ENCODE results near the gene ANKRD50.

ANKRD50 gene

GRCh38 chr4:124633285-124633941 is 79.1 kb downstream of the ANKRD50 start:
- no peak for DNase-seq

GRCh38 chr4:124632439-124632838 is 80.1 kb downstream of the ANKRD50 start:
- DNase-seq: no peak

GRCh38 chr4:124631760-124632159 is 80.8 kb downstream of the ANKRD50 start:
- DNase-seq: no peak

- DNase-seq: no peak
Measured at GRCh38 chr4:124629681-124630080, 82.9 kb downstream of the ANKRD50 start.

All from stimulated activated naive CD4-positive, alpha-beta T cell (primary cell).